Lower lobe of right lung (tissue), 2 donors: ENCODE results near the gene RGS11. TPM values are rescaled to one million over a fixed set of nuclear protein-coding genes. Genes with fewer than 3 reads are reported as not detected.

Source experiments
- ATAC-seq, 2 donors: fragments of 200-7000 bp; cut with Tn5 transposase; one replicate each; pipeline ENCODE4 v1.9.1; 2020 to 2022; ENCODE audit warnings: mild to moderate bottlenecking in 2 of 2, moderate library complexity in 2 of 2
- DNase-seq: peaks from one replicate; pipeline ENCODE4 v3.0.0-alpha.2; 2020
- H3K27ac ChIP-seq: fragments of 200-600 bp; one replicate; pipeline ENCODE4 v1.8.0; 2022
- H3K27me3 ChIP-seq: fragments of 200-600 bp; one replicate; pipeline ENCODE4 v1.8.0; 2022; ENCODE audit warnings: low read depth
- H3K36me3 ChIP-seq: fragments of 200-600 bp; one replicate; pipeline ENCODE4 v1.8.0; 2022; ENCODE audit warnings: mild to moderate bottlenecking
- H3K4me1 ChIP-seq: fragments of 200-600 bp; one replicate; pipeline ENCODE4 v1.8.0; 2022
- H3K4me3 ChIP-seq: fragments of 200-600 bp; one replicate; pipeline ENCODE4 v1.8.0; 2022; ENCODE audit warnings: mild to moderate bottlenecking
- H3K9me3 ChIP-seq: fragments of 200-600 bp; one replicate; pipeline ENCODE4 v1.8.0; 2022
- CTCF ChIP-seq: fragments of 200-600 bp; IDR thresholded peaks from one replicate; pipeline ENCODE4 v1.8.0; 2022; ENCODE audit warnings: antibody characterized with exemption, mild to moderate bottlenecking
- intact Hi-C: fragments of 100-400 bp; cut with DNase I; formaldehyde crosslinking; loops from one replicate; pipeline ENCODE4 v1.11.0; 2022
- total RNA-seq: library from RNA; stranded (reverse); fragmentation: NEBNext Ultra II Directional; extraction: Animal tissue kit (Norgen Biotek cat#: 25700); gene quantifications from one replicate; pipeline ENCODE4 v1.2.1, GENCODE V29; 2021
- donor health status: DM: no; HTN: yes; CAD: no; lungs with severe emphysema.

RGS11 gene
- total RNA-seq, 1 donor from 2014 or later: 8.2 TPM

DNA sequence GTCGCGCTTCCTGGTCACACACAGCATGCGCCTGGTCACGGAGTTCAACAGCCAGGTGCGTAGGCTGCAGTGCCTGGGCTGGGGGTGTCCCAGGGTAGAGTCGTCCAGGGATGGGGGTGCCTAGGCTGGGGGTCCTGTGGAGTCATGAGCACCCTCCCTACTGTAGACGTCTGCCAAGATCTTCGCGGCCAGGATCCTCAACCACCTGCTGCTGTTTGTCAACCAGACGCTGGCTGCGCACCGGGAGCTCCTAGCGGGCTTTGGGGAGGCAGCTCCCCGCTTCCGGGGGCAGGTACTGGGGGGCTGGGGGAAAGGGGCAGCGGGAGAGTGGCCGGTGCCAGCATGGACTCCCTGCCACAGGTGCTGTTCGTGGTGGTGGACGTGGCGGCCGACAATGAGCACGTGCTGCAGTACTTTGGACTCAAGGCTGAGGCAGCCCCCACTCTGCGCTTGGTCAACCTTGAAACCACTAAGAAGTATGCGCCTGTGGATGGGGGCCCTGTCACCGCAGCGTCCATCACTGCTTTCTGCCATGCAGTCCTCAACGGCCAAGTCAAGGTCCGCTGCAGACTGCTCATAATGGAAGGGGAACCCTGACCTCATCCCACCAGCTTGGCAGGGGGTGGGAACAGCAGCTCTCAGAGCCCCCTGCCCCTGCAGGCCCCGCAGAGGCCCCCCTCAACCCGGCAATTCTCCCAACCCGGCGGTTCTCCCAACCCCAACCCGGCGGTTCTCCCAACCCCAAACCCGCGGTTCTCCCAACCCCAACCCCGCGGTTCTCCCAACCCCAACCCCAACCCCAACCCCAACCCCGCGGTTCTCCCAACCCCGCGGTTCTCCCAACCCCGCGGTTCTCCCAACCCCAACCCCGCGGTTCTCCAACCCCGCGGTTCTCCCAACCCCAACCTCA lies 9.7 kb upstream of the RGS11 start:
- peaks cover 7% of the 10 kb centered on the region for H3K4me1 ChIP-seq
- peaks cover 20% of the 10 kb centered on the region for H3K27me3 ChIP-seq
- TF ChIP-seq CTCF: no peak
- H3K4me3 ChIP-seq: no peak overlapping the region
- no peak overlapping the region for H3K27ac ChIP-seq
- ATAC-seq (no peak), DNase-seq (no peak)
- H3K36me3 ChIP-seq: peaks cover 31% of the 10 kb centered on the region
- intact Hi-C loops: no loop called here
- no peaks in the 10 kb centered on the region for H3K9me3 ChIP-seq

- no peak overlapping the region for H3K27ac ChIP-seq
- peaks cover 24% of the 10 kb centered on the region for H3K36me3 ChIP-seq
- H3K9me3 ChIP-seq: no peaks in the 10 kb centered on the region
- peaks cover 7% of the 10 kb centered on the region for H3K4me1 ChIP-seq
- no peak for DNase-seq
- peaks cover 27% of the 10 kb centered on the region for H3K27me3 ChIP-seq
- TF ChIP-seq CTCF: no peak
- intact Hi-C loops: no loop called here
- no peak for ATAC-seq
- H3K4me3 ChIP-seq: no peak overlapping the region
Measured at GRCh38 chr16:284204-285120, 8.7 kb upstream of the RGS11 start.

DNA sequence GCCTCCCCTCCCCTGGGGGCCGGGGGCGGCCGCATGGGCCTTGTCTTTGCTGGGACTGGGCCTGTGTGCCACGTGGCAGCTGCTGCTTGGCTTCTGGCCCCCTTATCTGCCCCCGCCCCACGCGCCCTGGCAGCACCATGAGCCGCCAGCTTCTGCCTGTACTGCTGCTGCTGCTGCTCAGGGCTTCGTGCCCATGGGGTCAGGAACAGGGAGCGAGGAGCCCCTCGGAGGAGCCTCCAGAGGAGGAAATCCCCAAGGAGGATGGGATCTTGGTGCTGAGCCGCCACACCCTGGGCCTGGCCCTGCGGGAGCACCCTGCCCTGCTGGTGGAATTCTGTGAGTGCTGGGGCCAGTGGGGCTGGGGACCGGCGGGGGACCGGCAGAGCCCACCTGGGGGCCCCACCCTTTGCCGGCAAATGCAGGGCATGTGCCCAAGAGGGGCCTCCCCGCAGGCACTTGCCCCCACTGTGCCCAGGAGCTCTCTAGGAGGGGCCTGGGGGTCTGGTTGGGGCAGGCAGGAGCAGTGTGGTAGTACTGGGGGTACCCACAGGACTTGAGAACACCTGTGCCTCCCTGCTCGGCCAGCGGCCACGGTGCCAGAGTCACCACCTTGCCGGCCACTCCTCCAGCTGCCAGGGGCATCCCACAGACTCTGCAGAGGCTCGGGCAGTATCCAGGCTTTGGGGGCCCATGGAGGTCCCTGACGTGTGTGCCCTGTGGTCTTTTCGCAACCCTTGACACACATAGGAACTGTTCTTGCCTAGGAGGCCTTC lies 7.5 kb upstream of the RGS11 start, which contains the start of gene PDIA2:
PDIA2 (plus strand) TSS at position 132 of the 773 bp plus-strand sequence; CDS start at position 138, 6 bp downstream.
- intact Hi-C loops: no loop called here
- H3K9me3 ChIP-seq: no peaks in the 10 kb centered on the region
- TF ChIP-seq CTCF: no peak
- H3K27ac ChIP-seq: no peak within 1 kb of the TSS
- no peak within 1 kb of the TSS for H3K4me3 ChIP-seq
- DNase-seq (no peak), ATAC-seq (no peak)
- H3K27me3 ChIP-seq: peaks cover 31% of the 10 kb centered on the region
- peaks cover 7% of the 10 kb centered on the region for H3K4me1 ChIP-seq
- peaks cover 13% of the 10 kb centered on the region for H3K36me3 ChIP-seq

DNA sequence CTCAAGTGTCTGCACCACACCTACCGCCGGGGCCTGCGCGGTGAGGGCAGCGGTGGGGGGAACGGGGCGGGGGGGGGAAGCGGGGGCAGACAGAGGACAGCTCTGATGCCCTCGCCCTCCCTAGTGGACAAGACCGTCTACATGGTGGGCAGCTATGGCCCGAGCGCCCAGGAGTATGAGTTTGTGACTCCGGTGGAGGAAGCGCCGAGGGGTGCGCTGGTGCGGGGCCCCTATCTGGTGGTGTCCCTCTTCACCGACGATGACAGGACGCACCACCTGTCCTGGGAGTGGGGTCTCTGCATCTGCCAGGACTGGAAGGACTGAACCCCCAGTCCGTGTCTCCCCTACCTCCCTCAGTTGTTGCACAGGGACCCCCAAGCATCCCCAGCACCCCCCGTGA lies 6.7 kb upstream of the RGS11 start:
- Histone ChIP-seq H3K4me3 (no peak overlapping the region), H3K27ac (no peak overlapping the region), H3K9me3 (no peaks in the 10 kb centered on the region)

More for the DNA sequence above, 6.7 kb upstream of the RGS11 start:
- Histone ChIP-seq H3K27me3 (peaks cover 31% of the 10 kb centered on the region), H3K4me1 (peaks cover 7% of the 10 kb centered on the region), H3K36me3 (peaks cover 6% of the 10 kb centered on the region)
- ATAC-seq (no peak), DNase-seq (no peak)
- intact Hi-C loops: no loop called here
- no peak for TF ChIP-seq CTCF
